Astrocyte of the hippocampus (primary cell): ENCODE measurements around the gene FLII.
"Not testable (repeated sequence)": the region's sequence is repeated elsewhere in the genome, so short reads cannot be mapped to it uniquely, and the experiment has no call there.

ENCODE experiments used
- DNase-seq: peaks from one replicate; pipeline ENCODE4 v3.0.0; 2011; ENCODE audit warnings: low read depth, low spot score

FLII gene

GRCh38 chr17:18258356-18259038, at the start of gene FLII:
Gene FLII, minus strand, starts transcription at chr17:18258738. Its CDS starts 48 bp downstream, at chr17:18258690.
- peak; percentile 78 for DNase-seq

- not testable (repeated sequence) for DNase-seq
Measured at GRCh38 chr17:18303206-18303605, 44.7 kb upstream of the FLII start.

- no peak for DNase-seq
Measured at GRCh38 chr17:18300725-18301480, 42.4 kb upstream of the FLII start.

GRCh38 chr17:18298061-18298460, 39.5 kb upstream of the FLII start:
- DNase-seq: not testable (repeated sequence)

- DNase-seq: no peak
Measured at GRCh38 chr17:18291718-18292540, 33.4 kb upstream of the FLII start.

- no peak for DNase-seq
Measured at GRCh38 chr17:18285296-18285695, 26.8 kb upstream of the FLII start.

- no peak for DNase-seq
Measured at GRCh38 chr17:18281788-18282187, 23.2 kb upstream of the FLII start.

- peak; percentile 62 for DNase-seq
Measured at GRCh38 chr17:18280766-18281371, 22.3 kb upstream of the FLII start.

GRCh38 chr17:18280249-18280648, 21.7 kb upstream of the FLII start:
- no peak for DNase-seq

GRCh38 chr17:18278867-18279266, 20.3 kb upstream of the FLII start:
- peak; percentile 28 for DNase-seq

- no peak for DNase-seq
Measured at GRCh38 chr17:18277076-18277475, 18.5 kb upstream of the FLII start.

- no peak for DNase-seq
Measured at GRCh38 chr17:18270046-18270931, 11.8 kb upstream of the FLII start.

GRCh38 chr17:18267927-18268711, 9.6 kb upstream of the FLII start:
- DNase-seq: peak; percentile 69

GRCh38 chr17:18267366-18267765, 8.8 kb upstream of the FLII start:
- DNase-seq: no peak

GRCh38 chr17:18263885-18264682, 5.5 kb upstream of the FLII start:
- DNase-seq: no peak

- no peak for DNase-seq
Measured at GRCh38 chr17:18262641-18263040, 4.1 kb upstream of the FLII start.

GRCh38 chr17:18262111-18262510, 3.6 kb upstream of the FLII start:
- no peak for DNase-seq

- DNase-seq: no peak
Measured at GRCh38 chr17:18261659-18262058, 3.1 kb upstream of the FLII start.

GRCh38 chr17:18261146-18261515, 2.6 kb upstream of the FLII start:
- peak; percentile 73 for DNase-seq
